GM12878 (cell line): ENCODE results near the gene ATXN7L1.

Experiments
- ASH2L ChIP-seq: fragments of 300-600, 200-600 bp; sonication (generic); IDR thresholded peaks from 2 replicates; pipeline ENCODE4 v1.6.1; 2017; ENCODE audit warnings: low read depth, mild to moderate bottlenecking, borderline replicate concordance
- CTCF ChIP-seq, 3 experiments: IDR thresholded peaks in 2 of 3; conservative IDR thresholded peaks in 1 of 3; 2 replicates each; pipeline ENCODE4 v1.5.1; 2011; ENCODE audit warnings: low read depth in 3 of 3, low read length in 3 of 3, mild to moderate bottlenecking in 3 of 3, control low read depth in 2 of 3, moderate library complexity in 2 of 3, inconsistent platforms in 1 of 3, mixed read lengths in 1 of 3; ENCODE audit not compliant: control insufficient read depth in 2 of 3, insufficient read depth in 1 of 3; ENCODE audit errors: extremely low read depth in 1 of 3
- E2F4 ChIP-seq: IDR thresholded peaks from 2 replicates; pipeline ENCODE4 v1.6.1; 2012; ENCODE audit warnings: low read depth, low read length, improper control_type of control experiment
- HDGF ChIP-seq: fragments of 450-650 bp; IDR thresholded peaks from 2 replicates; pipeline ENCODE4 v1.6.1; 2016; ENCODE audit warnings: antibody characterized with exemption
- IKZF2 ChIP-seq, 2 experiments: fragments of 450-650 bp; IDR thresholded peaks; 2 replicates each; pipeline ENCODE4 v1.6.1; 2017; ENCODE audit warnings: mild to moderate bottlenecking in 2 of 2, moderate library complexity in 2 of 2
- IRF3 ChIP-seq: fragments of 450-650 bp; IDR thresholded peaks from 2 replicates; pipeline ENCODE4 v1.6.1; 2014; ENCODE audit warnings: mild to moderate bottlenecking
- MYC ChIP-seq: IDR thresholded peaks from 2 replicates; pipeline ENCODE4 v1.6.1; 2011; ENCODE audit warnings: mild to moderate bottlenecking, low read length, moderate library complexity, inconsistent platforms; ENCODE audit not compliant: insufficient read depth, insufficient replicate concordance, insufficient read length, severe bottlenecking
- NR2C2 ChIP-seq: IDR thresholded peaks from 2 replicates; pipeline ENCODE4 v1.6.1; 2011; ENCODE audit warnings: borderline replicate concordance, low read depth; ENCODE audit not compliant: control insufficient read depth, insufficient read length
- REST ChIP-seq: IDR thresholded peaks from 2 replicates; pipeline ENCODE4 v1.6.1; 2012; ENCODE audit warnings: mild to moderate bottlenecking, low read depth, low read length
- SRF ChIP-seq, 2 experiments: IDR thresholded peaks; 2 replicates each; pipeline ENCODE4 v1.6.1; 2011; ENCODE audit warnings: low read depth in 2 of 2, low read length in 2 of 2, mild to moderate bottlenecking in 1 of 2, moderate library complexity in 1 of 2
- USF2 ChIP-seq: IDR thresholded peaks from 2 replicates; pipeline ENCODE4 v1.6.1; 2011; ENCODE audit warnings: low read depth, low read length, improper control_type of control experiment, borderline replicate concordance

GRCh38 chr7:105685161-105685560, 191.2 kb downstream of the ATXN7L1 start:
- TF ChIP-seq CTCF (IDR thresholded peaks at IDR 0.05 in 2 of 3, conservative IDR thresholded peaks at IDR 0.05 in 1 of 3; ENCODE audit: control insufficient read depth in 2 of 3, extremely low read depth in 1 of 3, insufficient read depth in 1 of 3, low read depth in 3 of 3, low read length in 3 of 3) (no peak), E2F4 (no peak), NR2C2 (no peak), IKZF2 (IDR thresholded peaks at IDR 0.05) (no peak), SRF (IDR thresholded peaks at IDR 0.05; ENCODE audit: low read depth in 2 of 2, low read length in 2 of 2) (no peak), REST (no peak), ASH2L (no peak), MYC (no peak), USF2 (no peak), HDGF (no peak), IRF3 (no peak)
